ENCODE results near the gene EXT2. TPM values are rescaled to one million over a fixed set of nuclear protein-coding genes. Genes with fewer than 3 reads are reported as not detected.

EXT2 gene
- total and polyA plus RNA-seq, 10 of the 15 experiments (the other 5 are each of a cell fraction or from before 2014, with no cell fraction given) = 3.8 to 31.4 (median 17.9) TPM

GRCh38 chr11:44157019-44157418 lies 61.5 kb downstream of the EXT2 start (continued):
- TF ChIP-seq PRDM15 (CRISPR knock-in tag; IDR thresholded peaks at IDR 0.05) = no peak
- no peak for TF ChIP-seq SUPT20H (IDR thresholded peaks at IDR 0.05; ENCODE audit: borderline replicate concordance, control insufficient read depth, low read depth, low read length)
- no peak for TF ChIP-seq TARDBP (IDR thresholded peaks at IDR 0.05; ENCODE audit: borderline replicate concordance)
- no peak for TF ChIP-seq NFYB (IDR thresholded peaks at IDR 0.05; ENCODE audit: insufficient read depth, low read depth, low read length)
- no peak for TF ChIP-seq ZBED1 (IDR thresholded peaks at IDR 0.05; ENCODE audit: borderline replicate concordance)
- TF ChIP-seq MAX (IDR thresholded peaks at IDR 0.05; ENCODE audit: low read depth, low read length) = no peak
- TF ChIP-seq ASH2L (IDR thresholded peaks at IDR 0.05; ENCODE audit: borderline replicate concordance, low read depth) = no peak

GRCh38 chr11:44158384-44158783 lies 62.9 kb downstream of the EXT2 start:
- Histone ChIP-seq H3K27ac (ENCODE audit: control insufficient read depth, insufficient read depth) (no peak overlapping the region), H3K4me3 (no peak overlapping the region), H3K4me1 (ENCODE audit: control insufficient read depth, insufficient read depth, low read length) (no peaks in the 10 kb centered on the region; the same call in 1 of the 2 replicates), H3K9me3 (replicated peaks; ENCODE audit: control insufficient read depth, insufficient read depth, low read length) (peaks cover 2% of the 10 kb centered on the region; the same call in 2 of the 3 replicates), H3K4me2 (ENCODE audit: control insufficient read depth, insufficient read depth) (no peak overlapping the region), H3K36me3 (ENCODE audit: control insufficient read depth in 2 of 2, insufficient read depth in 2 of 2, low read length in 1 of 2) (peaks cover 0 to 4% of the 10 kb centered on the region in 2 experiments; a peak in 1 of 4 replicates), H2AFZ (ENCODE audit: control insufficient read depth, low read depth, low read length) (no peak overlapping the region), H3K27me3 (replicated peaks in 1 of 2; ENCODE audit: control insufficient read depth in 2 of 2, insufficient read depth in 2 of 2, low read length in 1 of 2) (no peaks in the 10 kb centered on the region), H3K79me2 (ENCODE audit: control insufficient read depth, insufficient read depth, low read length) (no peaks in the 10 kb centered on the region), H3K9ac (ENCODE audit: control insufficient read depth, insufficient read depth, low read length) (no peak overlapping the region), H4K20me1 (ENCODE audit: control insufficient read depth, insufficient read depth) (no peaks in the 10 kb centered on the region)
- ChIA-PET SMC1A (ENCODE audit: uncharacterized antibody, unreplicated experiment) (no interaction called here), CTCF (interaction anchor here (0.9 kb wide), 1 partner anchor 55 kb away, joined by 3 read pairs; no protein-coding TSS in a partner anchor), POLR2A (no interaction called here), RAD21 (ENCODE audit: unreplicated experiment) (no interaction called here)
- in situ Hi-C loops (cut with MboI) = no loop called here
- intact Hi-C loops (cut with micrococcal nuclease; ENCODE audit: unreplicated experiment) = no loop called here
- ATAC-seq (no peak), DNase-seq (ENCODE audit: low read depth, low spot score) (no peak), FAIRE-seq (no peak)
- WGBS (ENCODE audit: insufficient coverage, insufficient replicate concordance, low lambda C conversion rate, missing lambda C conversion rate) = 99% methylated on average over 2 of the region's 2 CpGs
- BruUV-seq (replicated peaks) = no TSS peak
- TF ChIP-seq TCF12 (IDR thresholded peaks at IDR 0.05; ENCODE audit: low read depth, low read length) (no peak), TCF7 (IDR thresholded peaks at IDR 0.05; ENCODE audit: borderline replicate concordance) (no peak), CBX5 (IDR thresholded peaks at IDR 0.05; ENCODE audit: low read depth) (no peak), PRDM15 (CRISPR knock-in tag; IDR thresholded peaks at IDR 0.05) (no peak), NFIC (IDR thresholded peaks at IDR 0.05; ENCODE audit: low read depth, low read length) (no peak), SPI1 (IDR thresholded peaks at IDR 0.05; ENCODE audit: borderline replicate concordance, insufficient read depth, low read depth, low read length) (no peak), ZBTB33 (IDR thresholded peaks at IDR 0.05) (no peak), HDAC2 (IDR thresholded peaks at IDR 0.05) (no peak)

Data from GM12878 (cell line).